H9 (cell line): ENCODE results near the gene CROCC2. TPM values are rescaled to one million over a fixed set of nuclear protein-coding genes. Genes with fewer than 3 reads are reported as not detected.

Experiments
- DNase-seq: peaks from one replicate; pipeline ENCODE4 v3.0.0-alpha.2; 2017
- H2AFZ ChIP-seq: one replicate; pipeline ENCODE4 v1.6.1; 2013; ENCODE audit warnings: mild to moderate bottlenecking, low read length, control low read depth, moderate library complexity
- H2AK5ac ChIP-seq: 2 replicates; pipeline ENCODE4 v1.6.1; 2013; ENCODE audit warnings: low read length, control low read depth, mixed read lengths; ENCODE audit not compliant: insufficient read length
- H2BK120ac ChIP-seq: one replicate; pipeline ENCODE4 v1.6.1; 2013; ENCODE audit warnings: low read depth, mild to moderate bottlenecking, low read length, control low read depth, inconsistent platforms; ENCODE audit not compliant: poor library complexity, severe bottlenecking
- H2BK12ac ChIP-seq: 2 replicates; pipeline ENCODE4 v1.6.1; 2013; ENCODE audit warnings: low read length, control low read depth, mixed read lengths, low read depth; ENCODE audit not compliant: insufficient read length
- H2BK15ac ChIP-seq: 2 replicates; pipeline ENCODE4 v1.6.1; 2013; ENCODE audit warnings: low read depth, low read length, control low read depth
- H2BK20ac ChIP-seq: one replicate; pipeline ENCODE4 v1.6.1; 2013; ENCODE audit warnings: low read depth, mild to moderate bottlenecking, low read length, control low read depth, inconsistent platforms; ENCODE audit not compliant: poor library complexity, severe bottlenecking
- H2BK5ac ChIP-seq: 2 replicates; pipeline ENCODE4 v1.6.1; 2013; ENCODE audit warnings: low read length, control low read depth, mixed read lengths; ENCODE audit not compliant: insufficient read length
- H3K14ac ChIP-seq: 2 replicates; pipeline ENCODE4 v1.6.1; 2013; ENCODE audit warnings: low read length, control low read depth; ENCODE audit not compliant: insufficient read depth
- H3K18ac ChIP-seq: 2 replicates; pipeline ENCODE4 v1.6.1; 2013; ENCODE audit warnings: low read depth, mild to moderate bottlenecking, mixed read lengths, low read length, control low read depth; ENCODE audit not compliant: insufficient read length
- H3K23ac ChIP-seq: 2 replicates; pipeline ENCODE4 v1.6.1; 2013; ENCODE audit warnings: low read length, control low read depth, mixed read lengths, low read depth; ENCODE audit not compliant: insufficient read length
- H3K23me2 ChIP-seq: 2 replicates; pipeline ENCODE4 v1.6.1; 2013; ENCODE audit warnings: low read depth, mild to moderate bottlenecking, mixed read lengths, low read length, control low read depth; ENCODE audit not compliant: insufficient read length, poor library complexity, severe bottlenecking
- H3K27ac ChIP-seq: 2 replicates; pipeline ENCODE4 v1.5.1; 2013; ENCODE audit warnings: low read length, control low read depth, mixed read lengths, low read depth; ENCODE audit not compliant: insufficient read length
- H3K27me3 ChIP-seq: 2 replicates; pipeline ENCODE4 v1.6.1; 2013; ENCODE audit warnings: low read length, control low read depth, inconsistent platforms; ENCODE audit not compliant: insufficient read depth
- H3K4ac ChIP-seq: 2 replicates; pipeline ENCODE4 v1.6.1; 2013; ENCODE audit warnings: low read depth, mild to moderate bottlenecking, control low read depth, inconsistent platforms, low read length, moderate library complexity
- H3K4me1 ChIP-seq: 2 replicates; pipeline ENCODE4 v1.6.1; 2013; ENCODE audit warnings: low read length, control low read depth, inconsistent platforms; ENCODE audit not compliant: insufficient read depth
- H3K4me2 ChIP-seq: 2 replicates; pipeline ENCODE4 v1.6.1; 2013; ENCODE audit warnings: low read length, control low read depth, mixed read lengths; ENCODE audit not compliant: insufficient read length, insufficient read depth
- H3K56ac ChIP-seq: 2 replicates; pipeline ENCODE4 v1.6.1; 2013; ENCODE audit warnings: low read depth, mild to moderate bottlenecking, mixed read lengths, low read length, control low read depth; ENCODE audit not compliant: insufficient read length
- H3K79me1 ChIP-seq: 2 replicates; pipeline ENCODE4 v1.6.1; 2013; ENCODE audit warnings: low read depth, mild to moderate bottlenecking, moderate library complexity, low read length, control low read depth, inconsistent platforms; ENCODE audit not compliant: insufficient read depth, poor library complexity, severe bottlenecking
- H3K79me2 ChIP-seq: 2 replicates; pipeline ENCODE4 v1.6.1; 2013; ENCODE audit warnings: low read length, control low read depth, inconsistent platforms; ENCODE audit not compliant: insufficient read depth
- H3K9ac ChIP-seq: 2 replicates; pipeline ENCODE4 v1.6.1; 2013; ENCODE audit warnings: low read length, control low read depth, mixed read lengths; ENCODE audit not compliant: insufficient read length; ENCODE audit errors: extremely low read depth
- H3K9me3 ChIP-seq: one replicate; pipeline ENCODE4 v1.6.1; 2013; ENCODE audit warnings: low read depth, low read length, inconsistent platforms; ENCODE audit not compliant: control insufficient read depth
- H3T11ph ChIP-seq: one replicate; pipeline ENCODE4 v1.6.1; 2013; ENCODE audit warnings: mild to moderate bottlenecking, low read length, control low read depth, inconsistent platforms
- H4K20me1 ChIP-seq: one replicate; pipeline ENCODE4 v1.6.1; 2013; ENCODE audit not compliant: control insufficient read depth, insufficient read length, insufficient read depth
- H4K5ac ChIP-seq: 2 replicates; pipeline ENCODE4 v1.6.1; 2013; ENCODE audit warnings: low read depth, mild to moderate bottlenecking, mixed read lengths, low read length, control low read depth; ENCODE audit not compliant: insufficient read length
- H4K8ac ChIP-seq: replicated peaks from 2 replicates; pipeline ENCODE4 v1.6.1; 2013; ENCODE audit warnings: low read length, control low read depth, mixed read lengths, low read depth; ENCODE audit not compliant: insufficient read length
- H4K91ac ChIP-seq: 2 replicates; pipeline ENCODE4 v1.6.1; 2013; ENCODE audit warnings: low read depth, mild to moderate bottlenecking, moderate library complexity, mixed read lengths, low read length, control low read depth; ENCODE audit not compliant: insufficient read length
- H3K27ac Mint-ChIP-seq, 3 experiments: 2 replicates in 2 of 3; 3 replicates in 1 of 3; pipeline ENCODE4 v1.8.0; 2020 to 2021; ENCODE audit warnings: mixed read lengths in 3 of 3, mild to moderate bottlenecking in 1 of 3, moderate library complexity in 1 of 3
- H3K27me3 Mint-ChIP-seq: 2 replicates; pipeline ENCODE4 v1.8.0; 2021; ENCODE audit warnings: low read depth, mild to moderate bottlenecking, moderate library complexity, mixed read lengths
- H3K36me3 Mint-ChIP-seq, 3 experiments: 2 replicates in 2 of 3; 3 replicates in 1 of 3; pipeline ENCODE4 v1.8.0; 2020 to 2021; ENCODE audit warnings: low read depth in 3 of 3, mixed read lengths in 3 of 3; ENCODE audit not compliant: insufficient read depth in 1 of 3
- H3K4me1 Mint-ChIP-seq, 2 experiments: 2 replicates each; pipeline ENCODE4 v1.8.0; 2020; ENCODE audit warnings: mixed read lengths in 2 of 2
- H3K4me3 Mint-ChIP-seq, 2 experiments: 2 replicates in 1 of 2; 3 replicates in 1 of 2; pipeline ENCODE4 v1.8.0; 2020 to 2021; ENCODE audit warnings: mild to moderate bottlenecking in 2 of 2, mixed read lengths in 2 of 2, moderate library complexity in 1 of 2
- H3K9me3 Mint-ChIP-seq, 2 experiments: 2 replicates in 1 of 2; 3 replicates in 1 of 2; pipeline ENCODE4 v1.8.0; 2020; ENCODE audit warnings: mild to moderate bottlenecking in 2 of 2, mixed read lengths in 2 of 2, moderate library complexity in 1 of 2
- WGBS: extraction: QIAGEN DNeasy Blood & Tissue Kit; methylation state at CpG from one replicate; pipeline ENCODE4 v1.1.7; 2013; ENCODE audit warnings: missing lambda C conversion rate, low lambda C conversion rate, mixed read lengths; ENCODE audit not compliant: insufficient read length; ENCODE audit errors: extremely low coverage; 5-methylcytosine and 5-hydroxymethylcytosine counted together
- total RNA-seq: library from RNA; stranded (reverse); gene quantifications from 2 replicates; pipeline ENCODE4 v1.2.1, GENCODE V29; 2021
- TF ChIP-seq, protein P1 (sequence below): fragments of 200-600 bp; sonication (generic); conservative IDR thresholded peaks from 3 replicates; pipeline ENCODE4 v1.8.0; 2021; ENCODE audit warnings: antibody characterized with exemption, mild to moderate bottlenecking

CROCC2 gene
- total RNA-seq, 1 experiment from 2014 or later, result not detected

DNA sequence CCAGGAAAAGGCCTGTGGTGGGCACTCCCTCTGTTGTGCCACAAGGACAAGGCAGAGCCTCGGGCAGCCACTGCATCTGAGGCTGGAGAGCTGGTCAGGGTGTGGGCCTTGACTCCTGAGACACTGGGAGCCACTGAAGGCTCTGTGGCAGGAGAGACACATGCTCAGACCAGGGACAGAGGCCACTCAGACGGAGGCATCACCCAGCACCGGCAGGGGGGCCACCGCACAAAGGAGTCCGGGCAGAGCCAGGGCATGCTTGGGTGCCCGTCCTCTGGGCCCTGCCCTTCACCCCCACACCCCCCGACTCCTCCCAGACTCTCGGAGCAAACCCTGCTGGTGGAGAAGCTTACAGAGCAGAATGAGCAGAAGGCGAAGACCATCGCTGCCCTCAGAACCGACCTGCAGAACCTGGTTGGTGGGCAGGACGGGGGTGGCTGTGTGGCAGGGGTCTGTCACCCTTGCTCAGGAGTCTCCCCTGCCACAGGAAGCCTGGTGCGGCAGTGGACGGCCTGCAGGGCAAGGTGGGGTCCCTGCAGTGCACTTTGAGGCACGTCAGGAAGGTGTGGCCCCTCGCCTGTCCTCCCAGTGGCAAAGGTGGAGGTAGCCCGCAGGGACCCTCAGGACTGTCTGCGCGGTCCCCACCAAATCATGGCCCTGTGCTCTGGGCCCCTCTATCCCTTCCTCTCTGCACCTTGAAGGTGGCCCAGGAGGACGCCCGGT, 26.0 kb downstream of the CROCC2 start:
- H2BK5ac ChIP-seq, result no peak overlapping the region
- DNase-seq, result peak; percentile 24
- no peak overlapping the region for H3K56ac ChIP-seq
- H3K14ac ChIP-seq, result no peak overlapping the region; the same call in 1 of the 2 replicates
- H3K23me2 ChIP-seq, result no peaks in the 10 kb centered on the region
- H4K5ac ChIP-seq, result no peak overlapping the region
- H4K8ac ChIP-seq, result no peak overlapping the region
- no peak overlapping the region for H4K91ac ChIP-seq
- H2AK5ac ChIP-seq, result no peak overlapping the region
- no peaks in the 10 kb centered on the region for H3K79me2 ChIP-seq
- Mint-ChIP-seq H3K4me3 (no peak overlapping the region), H3K36me3 (peaks cover 0 to 4% (median 0%) of the 10 kb centered on the region in 3 experiments; a peak in 2 of 7 replicates), H3K27me3 (peaks cover 6% of the 10 kb centered on the region), H3K9me3 (peaks cover 2 to 5% of the 10 kb centered on the region in 2 experiments; a peak in 3 of 5 replicates), H3K27ac (no peak overlapping the region), H3K4me1 (no peaks in the 10 kb centered on the region)
- H2BK20ac ChIP-seq, result no peak overlapping the region
- H4K20me1 ChIP-seq, result no peaks in the 10 kb centered on the region
- H2BK120ac ChIP-seq, result no peak overlapping the region
- H3T11ph ChIP-seq, result no peak overlapping the region
- H3K79me1 ChIP-seq, result no peaks in the 10 kb centered on the region
- WGBS, result no CpG with 5 or more reads among the region's 21 CpGs
- H3K4ac ChIP-seq, result no peak overlapping the region
- no peak overlapping the region for H3K23ac ChIP-seq
- no peak overlapping the region for H3K27ac ChIP-seq
- no peak overlapping the region for H2AFZ ChIP-seq
- H3K9ac ChIP-seq, result no peak overlapping the region
- no peak overlapping the region for H2BK15ac ChIP-seq
- H3K9me3 ChIP-seq, result no peaks in the 10 kb centered on the region
- TF ChIP-seq, protein P1, sequence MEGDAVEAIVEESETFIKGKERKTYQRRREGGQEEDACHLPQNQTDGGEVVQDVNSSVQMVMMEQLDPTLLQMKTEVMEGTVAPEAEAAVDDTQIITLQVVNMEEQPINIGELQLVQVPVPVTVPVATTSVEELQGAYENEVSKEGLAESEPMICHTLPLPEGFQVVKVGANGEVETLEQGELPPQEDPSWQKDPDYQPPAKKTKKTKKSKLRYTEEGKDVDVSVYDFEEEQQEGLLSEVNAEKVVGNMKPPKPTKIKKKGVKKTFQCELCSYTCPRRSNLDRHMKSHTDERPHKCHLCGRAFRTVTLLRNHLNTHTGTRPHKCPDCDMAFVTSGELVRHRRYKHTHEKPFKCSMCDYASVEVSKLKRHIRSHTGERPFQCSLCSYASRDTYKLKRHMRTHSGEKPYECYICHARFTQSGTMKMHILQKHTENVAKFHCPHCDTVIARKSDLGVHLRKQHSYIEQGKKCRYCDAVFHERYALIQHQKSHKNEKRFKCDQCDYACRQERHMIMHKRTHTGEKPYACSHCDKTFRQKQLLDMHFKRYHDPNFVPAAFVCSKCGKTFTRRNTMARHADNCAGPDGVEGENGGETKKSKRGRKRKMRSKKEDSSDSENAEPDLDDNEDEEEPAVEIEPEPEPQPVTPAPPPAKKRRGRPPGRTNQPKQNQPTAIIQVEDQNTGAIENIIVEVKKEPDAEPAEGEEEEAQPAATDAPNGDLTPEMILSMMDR, result no peak
- no peak overlapping the region for H3K4me2 ChIP-seq
- H2BK12ac ChIP-seq, result no peak overlapping the region
- H3K27me3 ChIP-seq, result no peaks in the 10 kb centered on the region
- H3K18ac ChIP-seq, result no peak overlapping the region
- no peaks in the 10 kb centered on the region for H3K4me1 ChIP-seq
